ENCODE measurements around the gene CKS1B.

Gene CKS1B

DNA sequence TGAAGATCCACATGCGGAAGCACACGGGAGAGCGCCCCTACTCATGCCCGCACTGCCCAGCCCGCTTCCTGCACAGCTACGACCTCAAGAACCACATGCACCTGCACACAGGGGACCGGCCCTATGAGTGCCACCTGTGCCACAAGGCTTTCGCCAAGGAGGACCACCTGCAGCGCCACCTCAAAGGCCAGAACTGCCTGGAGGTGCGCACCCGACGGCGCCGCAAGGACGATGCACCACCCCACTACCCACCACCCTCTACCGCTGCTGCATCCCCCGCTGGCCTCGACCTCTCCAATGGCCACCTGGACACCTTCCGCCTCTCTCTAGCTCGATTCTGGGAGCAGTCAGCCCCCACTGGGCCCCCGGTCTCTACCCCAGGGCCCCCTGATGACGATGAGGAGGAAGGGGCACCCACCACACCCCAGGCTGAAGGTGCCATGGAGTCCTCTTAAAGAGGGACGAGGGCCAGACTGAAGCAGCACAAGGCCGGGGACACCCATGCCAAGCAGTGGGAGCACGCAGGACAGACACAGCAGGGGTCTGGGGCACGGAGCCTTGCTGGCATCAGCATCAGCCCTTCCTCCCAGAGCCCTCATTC is 41.9 kb downstream of the CKS1B start:
- DNase-seq = no peak

DNA sequence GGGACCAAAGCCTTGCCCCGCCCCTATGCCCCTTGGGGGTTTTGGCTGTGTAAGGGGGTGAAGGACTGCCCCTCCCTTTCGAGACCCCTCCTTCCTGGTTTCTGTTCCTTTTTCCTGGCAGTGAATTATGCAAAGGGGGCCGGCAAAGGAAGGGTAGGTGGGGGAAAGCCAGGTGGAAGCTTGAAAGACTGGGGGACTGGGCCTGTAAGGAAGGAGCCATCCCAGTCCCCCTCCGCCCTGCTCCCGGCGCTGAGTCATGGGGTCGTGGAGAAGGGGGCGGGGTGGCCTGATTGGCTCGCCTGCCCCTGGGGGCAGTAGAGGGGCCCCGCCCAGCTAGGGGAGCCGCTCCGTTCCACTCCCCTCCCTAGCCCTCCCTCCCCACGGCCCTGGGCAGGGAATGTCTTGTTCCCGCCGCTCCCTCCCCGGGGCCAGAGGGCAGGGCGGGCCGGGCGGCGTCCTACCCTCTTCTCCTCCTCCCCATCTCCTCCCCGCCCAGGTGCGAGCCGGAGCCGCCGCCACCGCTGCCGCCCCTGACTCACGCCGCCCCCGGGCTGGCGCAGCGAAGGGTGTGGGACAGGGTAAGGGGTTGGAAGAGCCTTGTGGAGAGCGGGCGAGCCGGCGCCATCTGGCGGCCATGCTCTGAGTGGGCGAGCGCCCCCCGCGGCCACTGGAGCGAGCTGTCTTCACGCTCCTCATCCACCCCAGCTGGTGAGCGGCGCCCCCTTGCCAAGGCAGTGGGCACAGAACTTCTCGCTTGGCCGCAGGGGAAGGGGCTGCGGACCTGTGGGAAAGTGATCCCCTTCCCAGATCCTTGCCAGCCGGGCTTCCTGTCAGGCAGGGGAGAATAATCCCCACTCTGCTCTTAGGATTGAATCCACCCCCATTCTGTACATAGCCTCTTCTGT is 42.8 kb downstream of the CKS1B start:
- peak; percentile 87 to 92 for DNase-seq

DNA sequence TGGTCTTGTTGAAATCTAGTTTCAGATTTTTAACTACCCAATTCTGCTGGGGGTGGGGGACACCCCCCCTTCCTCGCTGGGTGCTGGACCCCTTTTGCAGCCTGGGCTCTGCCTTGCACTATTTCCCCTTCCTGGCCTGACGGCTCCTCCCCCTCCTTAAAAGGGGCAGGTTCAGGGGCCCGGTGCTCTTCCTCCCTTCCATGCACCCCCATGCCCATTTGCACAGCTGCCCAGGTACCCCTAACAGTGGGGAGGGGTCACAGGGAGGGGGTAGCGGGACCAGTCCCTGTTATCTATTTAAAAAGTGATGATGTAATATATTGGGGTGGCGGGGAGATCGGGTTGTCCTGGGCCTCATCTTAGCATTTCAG is 43.5 kb downstream of the CKS1B start:
- no peak for DNase-seq

GRCh38 chr1:155018617-155019348 is 44.3 kb downstream of the CKS1B start:
- DNase-seq = no peak

- DNase-seq = no peak
These were observed 45.1 kb downstream of the CKS1B start for GRCh38 chr1:155019377-155020245.

GRCh38 chr1:155022136-155022926 is 47.9 kb downstream of the CKS1B start:
- DNase-seq = no peak

DNA sequence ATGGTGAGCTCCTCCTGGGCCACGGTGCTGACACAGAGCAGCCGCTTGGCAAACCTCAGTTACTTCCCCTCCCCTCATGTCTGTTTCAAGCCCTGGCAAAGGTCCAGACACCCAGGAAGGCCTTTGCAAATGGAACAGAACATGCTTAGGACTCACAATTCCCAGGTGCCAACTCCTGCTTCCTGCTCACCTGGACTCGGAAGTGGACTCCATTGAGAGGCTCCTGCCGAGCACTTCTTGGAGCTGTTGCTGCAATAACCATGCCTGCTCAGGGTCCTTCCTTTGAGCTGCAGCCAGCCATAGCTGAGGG is 48.4 kb downstream of the CKS1B start:
- no peak for DNase-seq

- DNase-seq = no peak
These were observed 49.1 kb downstream of the CKS1B start for GRCh38 chr1:155023627-155024026.

GRCh38 chr1:155024315-155024714 is 49.8 kb downstream of the CKS1B start:
- no peak for DNase-seq

DNA sequence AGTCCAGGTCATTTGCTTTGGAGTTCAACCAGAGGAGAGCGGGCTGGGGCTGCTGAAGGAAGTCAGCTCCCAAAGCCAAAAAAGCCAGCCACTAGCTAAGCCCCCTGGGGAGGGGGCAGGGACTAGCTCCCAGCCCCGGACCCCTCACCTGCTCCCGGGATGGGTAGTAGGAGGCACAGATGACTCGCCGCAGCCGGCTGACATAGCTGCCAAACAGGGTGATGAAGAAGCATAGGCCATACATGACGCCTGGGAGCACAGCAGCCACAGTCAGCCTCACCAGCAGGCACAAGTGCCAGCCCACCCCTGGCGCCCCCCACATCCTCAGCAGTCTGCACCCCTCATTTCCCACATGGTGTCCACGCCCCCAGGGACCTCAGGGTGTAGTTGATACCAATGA is 51.7 kb downstream of the CKS1B start:
- DNase-seq = no peak

DNA sequence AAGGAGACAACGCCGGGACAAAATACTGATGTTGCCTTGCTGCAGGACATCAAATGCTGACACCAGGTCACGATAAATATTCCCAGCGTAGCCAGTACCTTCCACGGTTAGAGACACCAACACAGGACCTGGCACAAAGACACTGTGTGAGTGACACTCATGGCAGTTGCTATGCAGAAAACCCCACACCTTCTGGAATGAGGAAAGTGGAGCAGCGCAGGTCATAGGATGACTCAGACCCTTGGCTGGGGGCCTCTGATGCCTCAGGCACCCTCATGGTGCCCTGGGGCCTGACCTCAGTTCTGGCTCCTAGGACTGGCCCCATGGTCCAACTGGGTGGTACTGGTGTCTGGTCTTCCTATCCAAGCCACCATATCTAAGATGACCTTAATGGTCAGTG is 52.1 kb downstream of the CKS1B start:
- DNase-seq = no peak

All from stimulated activated CD4-positive, alpha-beta T cell treated with anti-CD3 and anti-CD28 coated beads, Interleukin-2, amount 100 ng/mL, for 48 hours (primary cell).